Keratinocyte (primary cell): ENCODE measurements around the gene NFATC2.

Experiments used
- CTCF ChIP-seq, 3 experiments: IDR thresholded peaks in 1 of 3; conservative IDR thresholded peaks in 1 of 3; optimal IDR thresholded peaks in 1 of 3; 2 replicates in 2 of 3; 3 replicates in 1 of 3; pipeline versions ENCODE3 to v1.5.1; 2011; ENCODE audit warnings: low read length in 3 of 3, mild to moderate bottlenecking in 3 of 3, moderate library complexity in 2 of 3, control low read depth in 1 of 3, inconsistent platforms in 1 of 3; ENCODE audit not compliant: insufficient read depth in 2 of 3; ENCODE audit errors: extremely low read depth in 1 of 3
- EZH2 ChIP-seq: IDR thresholded peaks from one replicate; pipeline ENCODE4 v1.6.1; 2012; ENCODE audit warnings: inconsistent platforms, mild to moderate bottlenecking, low read length, moderate library complexity

GRCh38 chr20:51467956-51468626 is 74.4 kb downstream of the NFATC2 start:
- no peak for TF ChIP-seq CTCF (optimal IDR thresholded peaks at IDR 0.05 in 1 of 3, IDR thresholded peaks at IDR 0.05 in 1 of 3, conservative IDR thresholded peaks at IDR 0.05 in 1 of 3; ENCODE audit: extremely low read depth in 1 of 3, insufficient read depth in 2 of 3, low read length in 3 of 3)
- no peak for TF ChIP-seq EZH2
